GM12891 (cell line): Measurements from ENCODE around the gene SEC61A1.

Experiments
- POLR2A ChIP-seq: IDR thresholded peaks from 2 replicates; pipeline ENCODE4 v1.6.1; 2011; ENCODE audit warnings: low read depth, low read length, control low read depth
- POLR2AphosphoS5 ChIP-seq: IDR thresholded peaks from 2 replicates; pipeline ENCODE4 v1.6.1; 2011; ENCODE audit warnings: low read depth, low read length, control low read depth
- SPI1 ChIP-seq: IDR thresholded peaks from 2 replicates; pipeline ENCODE4 v1.6.1; 2011; ENCODE audit warnings: low read depth, low read length, control low read depth
- TAF1 ChIP-seq: IDR thresholded peaks from 2 replicates; pipeline ENCODE4 v1.6.1; 2011; ENCODE audit warnings: low read depth, low read length, control low read depth

DNA sequence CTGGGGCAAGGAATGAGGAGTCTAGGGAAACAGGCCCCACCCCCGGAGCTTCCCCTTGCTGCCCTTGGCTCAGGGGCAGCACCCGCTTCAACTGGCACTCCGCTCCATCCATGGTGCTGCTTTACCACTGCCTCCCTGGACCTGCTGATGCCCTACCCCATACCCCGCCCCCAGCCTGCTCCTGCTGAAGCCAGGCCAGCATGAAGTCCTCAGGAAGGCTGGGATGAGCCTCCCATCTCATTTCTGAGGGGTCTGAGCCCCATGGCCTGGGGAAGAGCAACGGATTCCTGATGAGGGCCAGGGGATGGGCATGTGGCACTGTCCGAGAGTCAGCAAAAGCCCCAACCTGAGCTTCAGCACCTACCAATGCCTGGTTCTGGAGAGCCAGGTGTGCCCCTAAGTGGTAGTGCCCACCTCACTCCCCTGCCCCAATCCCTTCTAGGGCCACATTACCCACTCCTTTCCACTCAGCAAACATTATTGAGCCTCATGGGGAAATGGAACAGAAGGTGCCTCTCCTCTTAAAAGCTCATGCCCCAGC is 21.0 kb downstream of the SEC61A1 start:
- TF ChIP-seq TAF1 (no peak), POLR2AphosphoS5 (peak; percentile 46; the same call in 1 of the 2 replicates), POLR2A (no peak), SPI1 (no peak)
